ENCODE data around the gene AGTRAP. TPM values are rescaled to one million over a fixed set of nuclear protein-coding genes. Genes with fewer than 3 reads are reported as not detected.

Gene AGTRAP
- total and polyA plus RNA-seq, 3 experiments from 2014 or later: 9.7 to 103 (median 10.6) TPM

DNA sequence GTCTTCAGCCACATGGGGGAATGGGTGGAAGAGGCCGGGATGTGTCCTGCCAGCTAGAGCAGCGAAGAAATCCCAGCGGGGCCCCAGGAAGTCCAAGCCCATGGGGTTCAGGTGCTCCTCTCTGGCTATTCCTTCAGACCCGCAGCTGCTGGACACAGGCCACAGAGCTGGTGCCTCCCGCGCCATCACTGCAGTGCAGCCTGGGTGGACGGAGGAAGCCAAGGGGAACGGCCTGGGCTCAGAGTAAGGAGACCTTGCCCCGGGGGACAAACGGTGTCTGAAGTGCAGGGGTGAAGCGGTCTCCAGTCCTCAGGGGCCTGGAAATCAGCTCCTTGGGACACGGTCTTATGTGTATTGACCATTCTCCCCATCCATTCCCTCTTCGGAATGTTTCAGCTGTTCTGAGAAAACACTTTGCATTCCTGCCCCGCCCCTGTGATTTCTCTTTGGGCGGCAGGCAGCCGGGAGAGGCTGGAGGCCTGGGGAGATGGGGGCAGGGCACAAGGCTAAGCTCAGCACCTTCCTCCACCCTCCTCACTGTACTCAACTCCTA, 51.4 kb downstream of the AGTRAP start:
- no peak overlapping the region for H3K27ac Mint-ChIP-seq
- ChIA-PET CTCF (no interaction called here), POLR2A (no interaction called here)
- H3K27me3 Mint-ChIP-seq: no peaks in the 10 kb centered on the region
- Histone ChIP-seq H3K27ac (ENCODE audit: low read depth, low read length) (peak overlapping the region; percentile 43), H3K27me3 (ENCODE audit: insufficient read depth, low read length, poor library complexity, severe bottlenecking) (no peaks in the 10 kb centered on the region), H3K9me3 (ENCODE audit: low read length) (no peaks in the 10 kb centered on the region), H3K4me3 (ENCODE audit: low read length) (no peak overlapping the region), H3K4me1 (ENCODE audit: insufficient read depth, low read length) (peaks cover 19% of the 10 kb centered on the region), H3K36me3 (ENCODE audit: insufficient read depth, low read length) (peaks cover 4% of the 10 kb centered on the region)
- H3K4me1 Mint-ChIP-seq: peaks cover 0 to 7% (median 5%) of the 10 kb centered on the region in 3 donors
- peaks cover 0 to 28% (median 5%) of the 10 kb centered on the region in 3 donors for H3K36me3 Mint-ChIP-seq
- H3K4me3 Mint-ChIP-seq: no peak overlapping the region
- no peaks in the 10 kb centered on the region for H3K9me3 Mint-ChIP-seq
- DNase-seq: no peak

DNA sequence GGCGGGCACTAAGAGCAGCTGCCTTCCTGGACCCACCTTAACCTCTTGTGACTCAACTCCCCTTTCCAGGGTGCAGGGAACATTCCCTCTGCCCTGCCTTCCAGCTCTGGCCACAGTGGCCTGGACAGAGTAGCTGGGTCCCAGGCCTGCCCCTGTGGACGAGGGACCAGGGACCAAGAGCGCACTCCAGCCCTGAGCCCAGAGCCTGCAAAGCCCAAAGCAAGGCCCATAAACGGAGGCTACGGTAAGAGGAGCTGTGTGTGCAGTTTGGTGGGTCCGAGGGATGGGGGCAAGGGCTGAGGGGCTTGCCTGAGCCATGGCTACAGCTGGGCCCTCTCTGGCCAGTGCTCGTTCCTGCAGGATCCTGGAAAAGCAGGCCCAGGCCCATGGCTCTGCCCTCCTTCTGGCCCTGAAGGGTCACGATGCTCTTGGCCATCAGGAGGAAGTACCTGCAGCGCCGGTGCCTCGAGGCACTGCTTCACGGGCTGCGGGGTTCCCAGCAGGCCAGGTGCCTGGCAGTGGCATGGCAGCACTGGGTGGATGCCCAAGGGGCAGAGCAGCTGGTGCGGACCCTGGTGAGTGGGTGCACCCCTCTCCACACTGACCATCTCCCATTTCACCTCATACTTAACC, 52.0 kb downstream of the AGTRAP start:
- Mint-ChIP-seq H3K27me3 (no peaks in the 10 kb centered on the region), H3K36me3 (peaks cover 0 to 34% (median 5%) of the 10 kb centered on the region in 3 donors), H3K4me1 (peaks cover 0 to 7% (median 5%) of the 10 kb centered on the region in 3 donors), H3K4me3 (no peak overlapping the region), H3K27ac (peak overlapping the region in 1 of 8 donors; percentile 60), H3K9me3 (no peaks in the 10 kb centered on the region)
- peaks cover 19% of the 10 kb centered on the region for H3K4me1 ChIP-seq (ENCODE audit: insufficient read depth, low read length)
- no peaks in the 10 kb centered on the region for H3K9me3 ChIP-seq (ENCODE audit: low read length)
- H3K27me3 ChIP-seq (ENCODE audit: insufficient read depth, low read length, poor library complexity, severe bottlenecking): no peaks in the 10 kb centered on the region
- peaks cover 4% of the 10 kb centered on the region for H3K36me3 ChIP-seq (ENCODE audit: insufficient read depth, low read length)
- DNase-seq: no peak
- POLR2A ChIA-PET: no interaction called here
- H3K4me3 ChIP-seq (ENCODE audit: low read length): no peak overlapping the region
- no peak overlapping the region for H3K27ac ChIP-seq (ENCODE audit: low read depth, low read length)
- CTCF ChIA-PET: interaction anchor here (1.1 kb wide), 1 partner anchor 15 kb away, joined by 3 read pairs; no protein-coding TSS in a partner anchor

DNA sequence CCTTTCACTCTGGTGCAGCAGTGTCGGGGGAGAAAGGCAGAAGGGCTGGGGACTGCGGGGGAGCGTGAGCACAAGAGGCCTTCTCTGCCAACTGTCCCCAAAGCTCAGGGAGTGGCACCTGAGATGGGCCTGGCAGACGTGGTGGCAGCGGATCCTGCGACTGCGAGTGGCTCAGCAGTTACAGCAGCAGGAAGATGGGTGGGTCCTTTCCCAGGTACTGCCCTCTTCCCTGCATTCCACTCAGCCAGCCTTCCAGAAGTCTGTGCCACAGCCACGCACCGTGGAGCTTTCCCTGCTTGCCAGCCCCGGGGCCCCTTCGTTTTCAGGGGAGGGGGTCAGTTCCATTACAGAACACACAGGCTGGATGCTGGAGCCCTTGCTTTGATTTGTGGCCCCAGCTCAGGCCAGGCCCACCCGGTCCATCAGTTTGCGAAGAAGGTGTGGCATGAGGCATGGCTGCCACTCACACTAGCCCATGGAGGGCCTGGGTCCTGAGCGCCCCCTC, 52.7 kb downstream of the AGTRAP start:
- no peak overlapping the region for H3K4me3 Mint-ChIP-seq
- H3K4me1 ChIP-seq (ENCODE audit: insufficient read depth, low read length): peaks cover 19% of the 10 kb centered on the region
- peak overlapping the region in 1 of 8 donors; percentile 50 for H3K27ac Mint-ChIP-seq
- no peak overlapping the region for H3K27ac ChIP-seq (ENCODE audit: low read depth, low read length)
- H3K4me1 Mint-ChIP-seq: peaks cover 0 to 7% (median 5%) of the 10 kb centered on the region in 3 donors
- H3K27me3 ChIP-seq (ENCODE audit: insufficient read depth, low read length, poor library complexity, severe bottlenecking): no peaks in the 10 kb centered on the region
- DNase-seq: no peak
- peaks cover 4% of the 10 kb centered on the region for H3K36me3 ChIP-seq (ENCODE audit: insufficient read depth, low read length)
- no peak overlapping the region for H3K4me3 ChIP-seq (ENCODE audit: low read length)
- no peaks in the 10 kb centered on the region for H3K9me3 ChIP-seq (ENCODE audit: low read length)
- no peaks in the 10 kb centered on the region for H3K9me3 Mint-ChIP-seq
- H3K36me3 Mint-ChIP-seq: peaks cover 0 to 35% (median 5%) of the 10 kb centered on the region in 3 donors
- no peaks in the 10 kb centered on the region for H3K27me3 Mint-ChIP-seq
- ChIA-PET POLR2A (interaction anchor here (0.8 kb wide), 1 partner anchor 15 kb away, joined by 3 read pairs; no protein-coding TSS in a partner anchor), CTCF (interaction anchor here (1.1 kb wide), 1 partner anchor 14 kb away, joined by 3 read pairs; no protein-coding TSS in a partner anchor)

DNA sequence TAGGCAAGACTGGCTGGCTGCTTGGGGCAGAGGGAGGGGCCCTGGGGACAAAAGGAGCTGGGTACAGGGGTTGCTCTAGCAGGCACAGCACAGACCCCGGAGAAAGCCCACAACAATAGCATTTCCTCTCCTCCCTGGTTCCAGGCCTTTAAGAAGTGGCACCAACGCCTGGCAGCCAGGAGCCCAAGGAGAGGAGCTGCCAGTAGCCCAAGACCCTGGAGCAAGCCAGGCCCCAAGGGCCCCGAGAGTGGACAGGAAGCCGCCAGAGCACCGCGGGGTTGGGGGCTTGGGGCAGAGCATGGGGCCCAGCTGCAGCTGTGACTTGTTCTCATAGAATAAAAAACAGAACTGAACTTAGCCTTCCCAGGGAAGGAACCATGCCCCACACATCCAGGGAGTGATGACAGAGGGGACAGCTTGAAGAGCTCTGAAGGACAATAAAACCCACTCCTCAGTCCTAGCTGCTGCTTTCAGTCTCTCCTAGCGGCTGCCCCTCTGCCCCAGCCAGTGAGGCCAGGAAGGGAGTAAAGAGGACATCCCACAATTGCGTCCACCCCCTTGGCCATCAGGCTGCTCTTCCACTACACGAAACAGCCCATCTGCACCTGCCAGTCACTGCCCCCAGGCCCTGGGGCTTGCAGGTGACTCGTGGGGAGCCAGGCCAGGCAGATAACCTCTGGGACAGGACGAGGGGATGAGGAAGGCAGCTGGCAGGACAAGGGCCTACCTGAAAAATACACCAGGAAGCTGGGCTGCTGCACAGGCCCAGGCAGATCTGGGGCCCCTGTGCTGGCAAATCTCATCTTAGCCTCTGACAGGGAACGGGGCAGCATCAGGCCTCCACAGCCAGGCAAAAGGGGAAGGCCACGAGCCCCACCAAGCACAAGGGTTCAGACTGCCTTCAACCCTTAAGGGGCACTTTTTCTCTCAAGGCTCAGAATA, 53.5 kb downstream of the AGTRAP start:
- Mint-ChIP-seq H3K4me1 (peaks cover 0 to 7% (median 5%) of the 10 kb centered on the region in 3 donors), H3K36me3 (peaks cover 0 to 40% (median 5%) of the 10 kb centered on the region in 3 donors), H3K9me3 (no peaks in the 10 kb centered on the region), H3K27ac (peak overlapping the region in 2 of 8 donors; percentile 60 to 82), H3K4me3 (no peak overlapping the region), H3K27me3 (no peaks in the 10 kb centered on the region)
- Histone ChIP-seq H3K4me3 (ENCODE audit: low read length) (no peak overlapping the region), H3K4me1 (ENCODE audit: insufficient read depth, low read length) (peaks cover 18% of the 10 kb centered on the region), H3K9me3 (ENCODE audit: low read length) (no peaks in the 10 kb centered on the region), H3K27me3 (ENCODE audit: insufficient read depth, low read length, poor library complexity, severe bottlenecking) (no peaks in the 10 kb centered on the region), H3K36me3 (ENCODE audit: insufficient read depth, low read length) (peaks cover 5% of the 10 kb centered on the region), H3K27ac (ENCODE audit: low read depth, low read length) (no peak overlapping the region)
- no peak for DNase-seq
- ChIA-PET CTCF (interaction anchor here (1.1 kb wide), 1 partner anchor 13 kb away, joined by 3 read pairs; no protein-coding TSS in a partner anchor), POLR2A (interaction anchor here (0.8 kb wide), 1 partner anchor 14 kb away, joined by 3 read pairs; no protein-coding TSS in a partner anchor)

DNA sequence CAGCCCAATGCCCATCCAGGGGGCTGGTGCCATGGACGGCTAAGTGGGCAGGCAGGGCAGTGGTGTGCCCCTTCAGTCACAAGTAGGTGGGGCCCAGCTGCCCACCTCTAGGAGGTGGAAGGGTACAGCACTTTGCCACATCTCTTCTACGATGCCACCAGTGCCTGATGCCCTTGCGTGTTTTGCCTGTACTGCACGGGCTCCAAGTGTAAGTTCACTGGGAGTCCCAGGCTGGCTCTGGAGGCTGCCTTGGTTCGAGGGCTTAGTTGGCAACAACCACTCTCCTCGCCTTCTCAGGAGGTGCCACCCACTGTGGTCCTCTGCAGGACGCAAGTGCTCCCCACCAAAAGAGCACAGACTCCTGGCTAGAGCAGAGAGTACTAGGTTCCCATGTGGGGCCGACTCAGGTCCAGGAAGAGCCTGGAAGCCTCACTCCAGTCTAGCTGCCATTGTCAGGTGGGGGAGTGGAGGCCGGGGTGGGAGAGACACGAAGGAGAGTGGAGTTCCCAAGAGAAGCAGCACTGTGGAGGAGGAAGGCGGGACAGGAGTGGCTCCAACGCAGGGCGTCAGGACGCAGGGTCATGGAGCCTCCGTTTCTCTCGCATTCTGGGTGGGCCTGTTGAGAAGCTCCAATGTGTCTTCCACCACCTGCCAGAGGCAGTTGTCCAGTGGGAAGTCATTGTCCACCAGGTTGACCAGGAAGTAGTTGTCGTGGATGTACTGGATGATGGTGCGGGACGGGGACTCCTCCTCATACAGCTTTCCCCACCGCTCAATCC, 54.4 kb downstream of the AGTRAP start:
- Mint-ChIP-seq H3K4me3 (no peak overlapping the region), H3K27ac (peak overlapping the region in 5 of 8 donors; percentile 15 to 70 (median 23)), H3K9me3 (no peaks in the 10 kb centered on the region), H3K4me1 (peaks cover 0 to 4% (median 3%) of the 10 kb centered on the region in 3 donors), H3K27me3 (no peaks in the 10 kb centered on the region), H3K36me3 (peaks cover 0 to 49% (median 7%) of the 10 kb centered on the region in 3 donors)
- no peaks in the 10 kb centered on the region for H3K27me3 ChIP-seq (ENCODE audit: insufficient read depth, low read length, poor library complexity, severe bottlenecking)
- no peak overlapping the region for H3K27ac ChIP-seq (ENCODE audit: low read depth, low read length)
- ChIA-PET POLR2A (no interaction called here), CTCF (no interaction called here)
- peaks cover 14% of the 10 kb centered on the region for H3K36me3 ChIP-seq (ENCODE audit: insufficient read depth, low read length)
- DNase-seq: no peak
- peaks cover 9% of the 10 kb centered on the region for H3K4me1 ChIP-seq (ENCODE audit: insufficient read depth, low read length)
- no peak overlapping the region for H3K4me3 ChIP-seq (ENCODE audit: low read length)
- H3K9me3 ChIP-seq (ENCODE audit: low read length): no peaks in the 10 kb centered on the region

DNA sequence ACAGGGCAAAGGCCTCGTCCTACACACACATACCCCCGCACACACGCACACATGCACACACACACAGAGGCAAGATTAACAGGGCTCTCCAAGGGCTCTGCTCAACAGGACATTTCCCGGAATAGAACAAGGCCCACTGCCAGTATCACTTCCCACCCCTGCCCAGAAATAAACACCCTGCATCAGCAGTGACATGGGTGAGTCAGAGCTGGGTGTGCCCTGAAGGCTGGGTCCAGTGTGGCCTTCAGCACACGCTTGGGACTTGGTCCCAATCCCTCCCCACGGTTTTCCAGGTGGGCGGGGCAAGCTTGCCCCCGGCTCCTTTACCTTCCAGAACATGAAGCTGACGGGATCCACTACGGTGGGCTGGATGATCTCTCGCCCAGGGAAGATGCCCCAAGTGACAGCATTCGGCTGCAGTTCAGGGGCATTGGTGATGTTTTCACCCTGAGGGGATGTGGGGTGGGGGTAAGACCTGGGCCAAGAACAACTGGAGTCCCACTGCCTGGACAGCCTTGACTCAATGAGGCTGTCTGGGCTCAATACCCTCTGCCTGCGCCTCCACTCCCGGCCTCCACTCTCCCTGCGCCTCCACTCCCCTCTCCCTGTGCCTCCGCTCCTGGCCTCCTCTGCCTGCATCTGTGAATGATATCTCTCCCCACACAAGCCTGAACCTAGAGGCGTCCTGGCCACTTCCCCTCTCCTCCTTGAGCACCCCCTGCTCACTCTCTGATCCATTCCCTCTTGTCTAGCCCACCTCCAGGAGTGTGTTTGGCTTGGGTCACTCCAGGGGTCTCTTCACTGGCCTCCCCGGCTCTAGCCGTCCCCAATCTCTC, 55.2 kb downstream of the AGTRAP start:
- Histone ChIP-seq H3K27ac (ENCODE audit: low read depth, low read length) (peak overlapping the region; percentile 33), H3K36me3 (ENCODE audit: insufficient read depth, low read length) (peaks cover 16% of the 10 kb centered on the region), H3K9me3 (ENCODE audit: low read length) (no peaks in the 10 kb centered on the region), H3K4me3 (ENCODE audit: low read length) (no peak overlapping the region), H3K27me3 (ENCODE audit: insufficient read depth, low read length, poor library complexity, severe bottlenecking) (no peaks in the 10 kb centered on the region), H3K4me1 (ENCODE audit: insufficient read depth, low read length) (peaks cover 6% of the 10 kb centered on the region)
- H3K27ac Mint-ChIP-seq: peak overlapping the region in 4 of 8 donors; percentile 8 to 52 (median 20)
- no peaks in the 10 kb centered on the region for H3K9me3 Mint-ChIP-seq
- peaks cover 0 to 57% (median 12%) of the 10 kb centered on the region in 3 donors for H3K36me3 Mint-ChIP-seq
- ChIA-PET CTCF (no interaction called here), POLR2A (no interaction called here)
- H3K4me3 Mint-ChIP-seq: no peak overlapping the region
- H3K27me3 Mint-ChIP-seq: no peaks in the 10 kb centered on the region
- DNase-seq: no peak
- H3K4me1 Mint-ChIP-seq: peaks cover 0 to 2% (median 0%) of the 10 kb centered on the region in 3 donors

DNA sequence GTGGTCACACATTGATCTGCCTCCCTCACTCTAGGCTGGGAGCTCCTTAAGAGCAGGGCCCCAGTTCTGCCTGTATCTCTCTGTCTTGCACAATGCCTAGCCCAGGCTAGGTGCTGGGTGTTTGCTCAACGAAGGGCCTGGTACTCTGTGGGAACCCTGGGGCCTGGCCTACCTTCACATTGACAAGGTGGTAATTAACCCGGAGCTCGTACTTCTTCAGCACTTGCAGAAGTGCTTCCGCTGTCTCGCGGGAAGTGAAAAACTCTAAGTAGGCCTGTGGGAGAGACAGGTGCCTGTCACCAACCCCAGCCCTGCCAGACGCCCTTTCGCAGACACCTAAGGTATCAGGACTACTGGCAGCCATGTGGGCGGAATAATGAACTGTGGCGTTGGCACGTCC, 56.2 kb downstream of the AGTRAP start:
- Mint-ChIP-seq H3K27ac (peak overlapping the region in 3 of 8 donors; percentile 38 to 70 (median 58)), H3K4me3 (no peak overlapping the region), H3K4me1 (peaks cover 0 to 2% (median 0%) of the 10 kb centered on the region in 3 donors), H3K9me3 (no peaks in the 10 kb centered on the region), H3K36me3 (peaks cover 0 to 66% (median 14%) of the 10 kb centered on the region in 3 donors), H3K27me3 (no peaks in the 10 kb centered on the region)
- Histone ChIP-seq H3K36me3 (ENCODE audit: insufficient read depth, low read length) (peaks cover 16% of the 10 kb centered on the region), H3K9me3 (ENCODE audit: low read length) (no peaks in the 10 kb centered on the region), H3K27me3 (ENCODE audit: insufficient read depth, low read length, poor library complexity, severe bottlenecking) (no peaks in the 10 kb centered on the region), H3K27ac (ENCODE audit: low read depth, low read length) (peak overlapping the region; percentile 33), H3K4me1 (ENCODE audit: insufficient read depth, low read length) (peaks cover 2% of the 10 kb centered on the region), H3K4me3 (ENCODE audit: low read length) (no peak overlapping the region)
- DNase-seq: no peak
- POLR2A ChIA-PET: no interaction called here
- CTCF ChIA-PET: no interaction called here
